HCT116 (cell line): ENCODE data around the gene MEI1. TPM values are rescaled to one million over a fixed set of nuclear protein-coding genes. Genes with fewer than 3 reads are reported as not detected.

Experiments
- ATAC-seq: fragments of 200-7000 bp; cut with Tn5 transposase; 2 replicates; pipeline ENCODE4 v1.9.1; 2020; ENCODE audit warnings: mild to moderate bottlenecking, moderate library complexity
- BruUV-seq: library from RNA; stranded (reverse); fragments of 400-500 nt; replicated peaks from 2 replicates; lab custom pipeline; 2021; lab: Mats Ljungman, UMichigan
- CTCF ChIA-PET: fragments of 300-600 bp; sonication (Branson Sonifier 250); formaldehyde crosslinking; loops from one replicate; lab custom pipeline; 2021; ENCODE audit warnings: antibody characterized with exemption; lab: Charles Lee
- POLR2A ChIA-PET: fragments of 300-600, 350-600 bp; sonication (Branson Sonifier 250); formaldehyde crosslinking; loops from one replicate; lab custom pipeline; 2021; ENCODE audit warnings: antibody characterized with exemption; lab: Charles Lee
- RAD21 ChIA-PET, 2 experiments: fragments of 300-600 bp; sonication (Branson Sonifier 250); formaldehyde crosslinking; loops; one replicate each; lab custom pipeline; 2023; ENCODE audit warnings: low total read pairs in 2 of 2; ENCODE audit not compliant: uncharacterized antibody in 2 of 2, unreplicated experiment in 2 of 2, low non-redundant PET in 1 of 2; lab: Charles Lee
- DNase-seq: peaks from one replicate; pipeline ENCODE4 v3.0.0-alpha.2; 2010; ENCODE audit warnings: low read depth, low spot score
- H2AFZ ChIP-seq: fragments of 200-600 bp; shearing (Covaris generic), sonication (generic); 2 replicates; pipeline ENCODE4 v1.6.1; 2017; ENCODE audit warnings: low read depth, mixed run types, mixed read lengths, antibody characterized with exemption, low read length; ENCODE audit not compliant: poor library complexity, severe bottlenecking
- H3K27ac ChIP-seq: 2 replicates; pipeline ENCODE4 v1.5.1; 2012; ENCODE audit warnings: low read depth, low read length
- H3K27me3 ChIP-seq: fragments of 200-600 bp; sonication (generic); 2 replicates; pipeline ENCODE4 v1.6.1; 2016; ENCODE audit warnings: mixed run types, low read length, mixed read lengths; ENCODE audit not compliant: insufficient read depth
- H3K36me3 ChIP-seq, 2 experiments: fragments of 200-500 bp in 1 of 2; fragments of 200-600 bp in 1 of 2; sonication (Bioruptor generic) in 1 of 2; sonication (generic) in 1 of 2; 2 replicates each; pipeline versions ENCODE4 v1.5.1 to v1.6.1; 2014 to 2016; ENCODE audit warnings: low read length in 2 of 2, inconsistent platforms in 1 of 2, mixed read lengths in 1 of 2, mixed run types in 1 of 2; ENCODE audit not compliant: insufficient read depth in 2 of 2, control insufficient read depth in 1 of 2
- H3K4me1 ChIP-seq, 2 experiments: fragments of 200-600 bp in 1 of 2; sonication (generic) in 1 of 2; 2 replicates each; pipeline versions ENCODE4 v1.5.1 to v1.6.1; 2012 to 2017; ENCODE audit warnings: low read length in 2 of 2, inconsistent platforms in 1 of 2, mild to moderate bottlenecking in 1 of 2, mixed read lengths in 1 of 2, mixed run types in 1 of 2, moderate library complexity in 1 of 2; ENCODE audit not compliant: insufficient read depth in 2 of 2, control insufficient read depth in 1 of 2
- H3K4me2 ChIP-seq: fragments of 200-600 bp; sonication (generic); 2 replicates; pipeline ENCODE4 v1.6.1; 2017; ENCODE audit warnings: mixed run types, low read length, mixed read lengths
- H3K4me3 ChIP-seq, 2 experiments: fragments of 200-600 bp in 1 of 2; sonication (generic) in 1 of 2; replicated peaks in 1 of 2; 2 replicates each; pipeline ENCODE4 v1.5.1; 2011 to 2016; ENCODE audit warnings: low read length in 2 of 2, control low read depth in 1 of 2, low read depth in 1 of 2, mild to moderate bottlenecking in 1 of 2, mixed read lengths in 1 of 2, mixed run types in 1 of 2
- H3K79me2 ChIP-seq: fragments of 200-600 bp; sonication (generic); 2 replicates; pipeline ENCODE4 v1.6.1; 2017; ENCODE audit warnings: mild to moderate bottlenecking, mixed run types, low read length, moderate library complexity, mixed read lengths; ENCODE audit not compliant: insufficient read depth
- H3K9ac ChIP-seq: fragments of 200-600 bp; sonication (generic); 2 replicates; pipeline ENCODE4 v1.6.1; 2016; ENCODE audit warnings: low read length, mixed read lengths
- H3K9me2 ChIP-seq: fragments of 200-600 bp; sonication (generic), shearing (Covaris generic); 2 replicates; pipeline ENCODE4 v1.6.1; 2017; ENCODE audit warnings: mixed run types, mild to moderate bottlenecking, moderate library complexity; ENCODE audit not compliant: insufficient read depth
- H3K9me3 ChIP-seq, 2 experiments: fragments of 200-500 bp in 1 of 2; fragments of 200-600 bp in 1 of 2; sonication (Bioruptor generic) in 1 of 2; sonication (generic) in 1 of 2; 2 replicates each; pipeline ENCODE4 v1.6.1; 2014 to 2017; ENCODE audit warnings: low read length in 2 of 2, mixed read lengths in 2 of 2, inconsistent platforms in 1 of 2, low read depth in 1 of 2, mild to moderate bottlenecking in 1 of 2, mixed run types in 1 of 2, moderate library complexity in 1 of 2; ENCODE audit not compliant: control insufficient read depth in 1 of 2, insufficient read depth in 1 of 2
- H4K20me1 ChIP-seq: fragments of 200-600 bp; sonication (generic), shearing (Covaris generic); 2 replicates; pipeline ENCODE4 v1.6.1; 2017; ENCODE audit warnings: mixed run types, mild to moderate bottlenecking, moderate library complexity; ENCODE audit not compliant: insufficient read depth
- CEBPB ChIP-seq: IDR thresholded peaks from 2 replicates; pipeline ENCODE4 v1.6.1; 2012; ENCODE audit warnings: low read depth
- CTCF ChIP-seq, 3 experiments: fragments of 200-600 bp in 1 of 3; sonication (generic) in 1 of 3; IDR thresholded peaks in 2 of 3; conservative IDR thresholded peaks in 1 of 3; 2 replicates each; pipeline ENCODE4 v1.5.1; 2012 to 2017; ENCODE audit warnings: low read depth in 2 of 3, low read length in 2 of 3, antibody characterized with exemption in 1 of 3, borderline replicate concordance in 1 of 3, control low read depth in 1 of 3, mild to moderate bottlenecking in 1 of 3, mixed read lengths in 1 of 3, mixed run types in 1 of 3, moderate library complexity in 1 of 3; ENCODE audit not compliant: insufficient read depth in 1 of 3
- FOSL1 ChIP-seq: IDR thresholded peaks from 2 replicates; pipeline ENCODE4 v1.6.1; 2012; ENCODE audit warnings: low read depth
- MAX ChIP-seq: IDR thresholded peaks from 2 replicates; pipeline ENCODE4 v1.6.1; 2012
- RAD21 ChIP-seq: IDR thresholded peaks from 2 replicates; pipeline ENCODE4 v1.6.1; 2012; ENCODE audit warnings: low read depth, mild to moderate bottlenecking
- REST ChIP-seq: IDR thresholded peaks from 2 replicates; pipeline ENCODE4 v1.6.1; 2012; ENCODE audit warnings: low read depth
- SRF ChIP-seq: IDR thresholded peaks from 2 replicates; pipeline ENCODE4 v1.6.1; 2012; ENCODE audit warnings: low read depth
- YY1 ChIP-seq: IDR thresholded peaks from 2 replicates; pipeline ENCODE4 v1.6.1; 2011; ENCODE audit warnings: low read length, low read depth, moderate library complexity, mild to moderate bottlenecking; ENCODE audit not compliant: insufficient replicate concordance; ENCODE audit errors: extremely low read depth
- ZBTB33 ChIP-seq: IDR thresholded peaks from 2 replicates; pipeline ENCODE4 v1.6.1; 2011; ENCODE audit warnings: mild to moderate bottlenecking, low read length, moderate library complexity; ENCODE audit not compliant: insufficient replicate concordance; ENCODE audit errors: extremely low read depth
- ZNF274 ChIP-seq: fragments of 200-500 bp; sonication (Bioruptor generic); IDR thresholded peaks from 2 replicates; pipeline ENCODE4 v1.6.1; 2014; ENCODE audit warnings: mild to moderate bottlenecking, low read depth, low read length, inconsistent platforms
- intact Hi-C: fragments of 100-400 bp; cut with micrococcal nuclease; formaldehyde crosslinking; loops from 2 replicates; pipeline ENCODE4 v1.10.0; 2022
- total RNA-seq: library from RNA; stranded (reverse); gene quantifications from one replicate; pipeline ENCODE4 v1.2.1, GENCODE V29; 2021; ENCODE audit not compliant: unreplicated experiment

Gene MEI1
- total RNA-seq, 1 experiment from 2014 or later: 0.64 TPM

GRCh38 chr22:41725510-41726110 is 26.3 kb downstream of the MEI1 start:
- H3K9ac ChIP-seq: no peak overlapping the region
- CTCF ChIA-PET: interaction anchor here (0.7 to 1.6 kb wide), 2 partner anchors 16 to 21 kb away, joined by 4 to 5 read pairs; no protein-coding TSS in a partner anchor
- no peaks in the 10 kb centered on the region for H4K20me1 ChIP-seq
- intact Hi-C loops: no loop called here
- DNase-seq: no peak
- peaks cover 3 to 9% of the 10 kb centered on the region in 2 experiments; a peak in 1 of 4 replicates for H3K4me1 ChIP-seq
- H3K4me3 ChIP-seq: no peak overlapping the region
- H2AFZ ChIP-seq: no peak overlapping the region
- no peak overlapping the region for H3K27ac ChIP-seq
- BruUV-seq: no TSS peak
- H3K4me2 ChIP-seq: no peak overlapping the region
- TF ChIP-seq CEBPB: no peak
- no peak for TF ChIP-seq ZBTB33
- no peak for TF ChIP-seq SRF
- TF ChIP-seq RAD21: no peak
- TF ChIP-seq MAX: no peak
- TF ChIP-seq REST: no peak
- TF ChIP-seq CTCF (IDR thresholded peaks at IDR 0.05 in 2 of 3, conservative IDR thresholded peaks at IDR 0.05 in 1 of 3; ENCODE audit: borderline replicate concordance in 1 of 3, insufficient read depth in 1 of 3, low read depth in 2 of 3, low read length in 2 of 3): no peak
- no peak for TF ChIP-seq YY1
- TF ChIP-seq FOSL1: no peak
- TF ChIP-seq ZNF274: no peak
- TF ChIP-seq, all 23 proteins: peak for 0
- no peaks in the 10 kb centered on the region for H3K27me3 ChIP-seq
- no peaks in the 10 kb centered on the region for H3K9me3 ChIP-seq
- no peaks in the 10 kb centered on the region for H3K79me2 ChIP-seq
- ChIA-PET RAD21 (no interaction called here), POLR2A (no interaction called here)
- ATAC-seq: peak; percentile 38; the same call in 1 of the 2 replicates
- H3K9me2 ChIP-seq: no peaks in the 10 kb centered on the region
- no peaks in the 10 kb centered on the region for H3K36me3 ChIP-seq
